ENCODE measurements around the gene ECSIT.

DNA sequence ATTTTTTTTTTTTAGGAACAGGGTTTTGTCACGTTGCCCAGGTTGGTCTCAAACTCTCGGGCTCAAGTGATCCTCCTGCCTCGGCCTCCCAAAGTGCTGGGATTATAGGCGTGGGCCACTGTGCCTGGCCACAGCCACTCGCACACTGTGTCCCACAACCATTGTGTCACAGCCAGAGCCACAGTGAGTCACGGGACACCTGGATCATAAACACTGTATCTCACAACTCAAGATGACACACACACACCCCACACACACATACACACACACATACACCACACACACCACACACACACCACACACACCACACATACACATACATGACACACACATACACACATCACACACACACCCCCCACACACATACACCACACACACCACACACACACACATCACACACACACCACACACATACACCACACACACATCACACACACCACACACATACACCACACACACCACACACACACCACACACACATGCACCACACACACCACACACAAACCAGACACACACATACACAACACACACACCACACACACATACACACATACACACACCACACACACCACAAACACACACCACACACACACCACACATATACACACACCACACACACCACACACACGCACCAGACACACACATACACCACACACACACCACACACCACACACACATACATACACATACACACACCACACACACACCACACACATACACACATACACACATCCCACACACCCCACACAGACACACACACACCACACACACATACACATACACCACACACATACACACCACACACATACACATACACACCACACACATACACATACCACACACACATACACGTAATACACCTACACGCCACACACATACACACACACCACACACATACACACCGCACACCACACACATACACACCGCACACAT, 64.3 kb downstream of the ECSIT start:
- no peak for TF ChIP-seq GLIS3 (CRISPR knock-in tag; IDR thresholded peaks at IDR 0.05)
- TF ChIP-seq, protein P1, sequence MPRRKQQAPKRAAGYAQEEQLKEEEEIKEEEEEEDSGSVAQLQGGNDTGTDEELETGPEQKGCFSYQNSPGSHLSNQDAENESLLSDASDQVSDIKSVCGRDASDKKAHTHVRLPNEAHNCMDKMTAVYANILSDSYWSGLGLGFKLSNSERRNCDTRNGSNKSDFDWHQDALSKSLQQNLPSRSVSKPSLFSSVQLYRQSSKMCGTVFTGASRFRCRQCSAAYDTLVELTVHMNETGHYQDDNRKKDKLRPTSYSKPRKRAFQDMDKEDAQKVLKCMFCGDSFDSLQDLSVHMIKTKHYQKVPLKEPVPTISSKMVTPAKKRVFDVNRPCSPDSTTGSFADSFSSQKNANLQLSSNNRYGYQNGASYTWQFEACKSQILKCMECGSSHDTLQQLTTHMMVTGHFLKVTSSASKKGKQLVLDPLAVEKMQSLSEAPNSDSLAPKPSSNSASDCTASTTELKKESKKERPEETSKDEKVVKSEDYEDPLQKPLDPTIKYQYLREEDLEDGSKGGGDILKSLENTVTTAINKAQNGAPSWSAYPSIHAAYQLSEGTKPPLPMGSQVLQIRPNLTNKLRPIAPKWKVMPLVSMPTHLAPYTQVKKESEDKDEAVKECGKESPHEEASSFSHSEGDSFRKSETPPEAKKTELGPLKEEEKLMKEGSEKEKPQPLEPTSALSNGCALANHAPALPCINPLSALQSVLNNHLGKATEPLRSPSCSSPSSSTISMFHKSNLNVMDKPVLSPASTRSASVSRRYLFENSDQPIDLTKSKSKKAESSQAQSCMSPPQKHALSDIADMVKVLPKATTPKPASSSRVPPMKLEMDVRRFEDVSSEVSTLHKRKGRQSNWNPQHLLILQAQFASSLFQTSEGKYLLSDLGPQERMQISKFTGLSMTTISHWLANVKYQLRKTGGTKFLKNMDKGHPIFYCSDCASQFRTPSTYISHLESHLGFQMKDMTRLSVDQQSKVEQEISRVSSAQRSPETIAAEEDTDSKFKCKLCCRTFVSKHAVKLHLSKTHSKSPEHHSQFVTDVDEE (CRISPR knock-in tag; IDR thresholded peaks at IDR 0.05): no peak
- TF ChIP-seq, protein P2, sequence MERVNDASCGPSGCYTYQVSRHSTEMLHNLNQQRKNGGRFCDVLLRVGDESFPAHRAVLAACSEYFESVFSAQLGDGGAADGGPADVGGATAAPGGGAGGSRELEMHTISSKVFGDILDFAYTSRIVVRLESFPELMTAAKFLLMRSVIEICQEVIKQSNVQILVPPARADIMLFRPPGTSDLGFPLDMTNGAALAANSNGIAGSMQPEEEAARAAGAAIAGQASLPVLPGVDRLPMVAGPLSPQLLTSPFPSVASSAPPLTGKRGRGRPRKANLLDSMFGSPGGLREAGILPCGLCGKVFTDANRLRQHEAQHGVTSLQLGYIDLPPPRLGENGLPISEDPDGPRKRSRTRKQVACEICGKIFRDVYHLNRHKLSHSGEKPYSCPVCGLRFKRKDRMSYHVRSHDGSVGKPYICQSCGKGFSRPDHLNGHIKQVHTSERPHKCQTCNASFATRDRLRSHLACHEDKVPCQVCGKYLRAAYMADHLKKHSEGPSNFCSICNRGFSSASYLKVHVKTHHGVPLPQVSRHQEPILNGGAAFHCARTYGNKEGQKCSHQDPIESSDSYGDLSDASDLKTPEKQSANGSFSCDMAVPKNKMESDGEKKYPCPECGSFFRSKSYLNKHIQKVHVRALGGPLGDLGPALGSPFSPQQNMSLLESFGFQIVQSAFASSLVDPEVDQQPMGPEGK (CRISPR knock-in tag; IDR thresholded peaks at IDR 0.05; ENCODE audit: borderline replicate concordance): no peak
- TF ChIP-seq TCF4 (CRISPR knock-in tag; IDR thresholded peaks at IDR 0.05; ENCODE audit: borderline replicate concordance): no peak
- no peak for TF ChIP-seq TOX (CRISPR knock-in tag; IDR thresholded peaks at IDR 0.05; ENCODE audit: borderline replicate concordance)
- no peak for TF ChIP-seq RARB (CRISPR knock-in tag; IDR thresholded peaks at IDR 0.05)
- TF ChIP-seq, protein P3, sequence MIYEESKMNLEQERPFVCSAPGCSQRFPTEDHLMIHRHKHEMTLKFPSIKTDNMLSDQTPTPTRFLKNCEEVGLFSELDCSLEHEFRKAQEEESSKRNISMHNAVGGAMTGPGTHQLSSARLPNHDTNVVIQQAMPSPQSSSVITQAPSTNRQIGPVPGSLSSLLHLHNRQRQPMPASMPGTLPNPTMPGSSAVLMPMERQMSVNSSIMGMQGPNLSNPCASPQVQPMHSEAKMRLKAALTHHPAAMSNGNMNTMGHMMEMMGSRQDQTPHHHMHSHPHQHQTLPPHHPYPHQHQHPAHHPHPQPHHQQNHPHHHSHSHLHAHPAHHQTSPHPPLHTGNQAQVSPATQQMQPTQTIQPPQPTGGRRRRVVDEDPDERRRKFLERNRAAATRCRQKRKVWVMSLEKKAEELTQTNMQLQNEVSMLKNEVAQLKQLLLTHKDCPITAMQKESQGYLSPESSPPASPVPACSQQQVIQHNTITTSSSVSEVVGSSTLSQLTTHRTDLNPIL (CRISPR knock-in tag; IDR thresholded peaks at IDR 0.05; ENCODE audit: low read depth): no peak
- no peak for TF ChIP-seq ZC3H10 (CRISPR knock-in tag; IDR thresholded peaks at IDR 0.05)
- TF ChIP-seq, protein P4, sequence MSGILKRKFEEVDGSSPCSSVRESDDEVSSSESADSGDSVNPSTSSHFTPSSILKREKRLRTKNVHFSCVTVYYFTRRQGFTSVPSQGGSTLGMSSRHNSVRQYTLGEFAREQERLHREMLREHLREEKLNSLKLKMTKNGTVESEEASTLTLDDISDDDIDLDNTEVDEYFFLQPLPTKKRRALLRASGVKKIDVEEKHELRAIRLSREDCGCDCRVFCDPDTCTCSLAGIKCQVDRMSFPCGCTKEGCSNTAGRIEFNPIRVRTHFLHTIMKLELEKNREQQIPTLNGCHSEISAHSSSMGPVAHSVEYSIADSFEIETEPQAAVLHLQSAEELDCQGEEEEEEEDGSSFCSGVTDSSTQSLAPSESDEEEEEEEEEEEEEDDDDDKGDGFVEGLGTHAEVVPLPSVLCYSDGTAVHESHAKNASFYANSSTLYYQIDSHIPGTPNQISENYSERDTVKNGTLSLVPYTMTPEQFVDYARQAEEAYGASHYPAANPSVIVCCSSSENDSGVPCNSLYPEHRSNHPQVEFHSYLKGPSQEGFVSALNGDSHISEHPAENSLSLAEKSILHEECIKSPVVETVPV (CRISPR knock-in tag; IDR thresholded peaks at IDR 0.05): no peak
- no peak for TF ChIP-seq ZNF70 (CRISPR knock-in tag; IDR thresholded peaks at IDR 0.05)
- no peak for TF ChIP-seq BACH2 (CRISPR knock-in tag; IDR thresholded peaks at IDR 0.05; ENCODE audit: borderline replicate concordance)
- no peak for TF ChIP-seq ISL1 (CRISPR knock-in tag; IDR thresholded peaks at IDR 0.05)
- no peak for TF ChIP-seq ZFP30 (CRISPR knock-in tag; IDR thresholded peaks at IDR 0.05)
- no peak for TF ChIP-seq ZFP3 (CRISPR knock-in tag; IDR thresholded peaks at IDR 0.05)

Measured in SK-N-SH treated with all-trans-retinoic acid at 6 μM for 48 hours (cell line).